Measurements from ENCODE around the gene CPNE5. TPM values are rescaled to one million over a fixed set of nuclear protein-coding genes. Genes with fewer than 3 reads are reported as not detected.

The CPNE5 gene
- total and polyA plus RNA-seq, 4 donors, result 0.93 to 5.2 (median 3.8) TPM

DNA sequence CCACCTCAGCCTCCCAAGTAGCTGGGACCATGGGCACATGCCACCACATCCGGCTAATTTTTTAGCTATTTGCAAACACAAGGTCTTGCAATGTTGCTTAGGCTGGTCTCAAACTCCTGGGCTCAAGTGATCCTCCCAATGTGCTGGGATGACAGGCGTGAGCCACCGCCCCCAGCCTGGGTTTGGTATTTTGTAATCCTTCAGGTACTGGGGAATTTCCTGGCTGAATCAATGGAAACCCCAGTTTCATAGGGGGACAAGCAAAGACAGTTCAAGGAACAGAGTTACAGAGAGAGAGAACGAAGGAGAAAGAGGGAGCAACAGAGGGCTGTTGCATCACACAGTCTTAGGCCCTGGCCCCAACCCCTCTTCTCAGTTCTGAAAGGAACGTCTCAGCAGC is 105.9 kb downstream of the CPNE5 start:
- Histone ChIP-seq H3K4me3 (no peak overlapping the region), H3K27ac (ENCODE audit: low read depth in 1 of 2, low read length in 1 of 2) (no peak overlapping the region), H3K27me3 (ENCODE audit: control insufficient read depth in 3 of 3, insufficient read depth in 3 of 3, low read length in 2 of 3) (no peaks in the 10 kb centered on the region), H3K9ac (ENCODE audit: insufficient read depth in 1 of 2, low read length in 2 of 2) (no peak overlapping the region), H3K36me3 (ENCODE audit: control insufficient read depth in 4 of 4, insufficient read depth in 4 of 4, low read length in 4 of 4) (peaks cover 0 to 2% (median 0%) of the 10 kb centered on the region in 4 donors), H3K4me1 (ENCODE audit: control insufficient read depth in 5 of 5, insufficient read depth in 5 of 5, low read length in 5 of 5) (peaks cover 0 to 17% (median 7%) of the 10 kb centered on the region in 5 donors), H3K9me3 (ENCODE audit: control insufficient read depth in 4 of 4, insufficient read depth in 3 of 4, low read length in 3 of 4) (no peaks in the 10 kb centered on the region)
- WGBS, 2 donors, result 80 to 89% methylated on average over 5 of the region's 5 CpGs
- no peak for ATAC-seq (ENCODE audit: insufficient read depth, low FRiP score)
- TF ChIP-seq, protein P1, sequence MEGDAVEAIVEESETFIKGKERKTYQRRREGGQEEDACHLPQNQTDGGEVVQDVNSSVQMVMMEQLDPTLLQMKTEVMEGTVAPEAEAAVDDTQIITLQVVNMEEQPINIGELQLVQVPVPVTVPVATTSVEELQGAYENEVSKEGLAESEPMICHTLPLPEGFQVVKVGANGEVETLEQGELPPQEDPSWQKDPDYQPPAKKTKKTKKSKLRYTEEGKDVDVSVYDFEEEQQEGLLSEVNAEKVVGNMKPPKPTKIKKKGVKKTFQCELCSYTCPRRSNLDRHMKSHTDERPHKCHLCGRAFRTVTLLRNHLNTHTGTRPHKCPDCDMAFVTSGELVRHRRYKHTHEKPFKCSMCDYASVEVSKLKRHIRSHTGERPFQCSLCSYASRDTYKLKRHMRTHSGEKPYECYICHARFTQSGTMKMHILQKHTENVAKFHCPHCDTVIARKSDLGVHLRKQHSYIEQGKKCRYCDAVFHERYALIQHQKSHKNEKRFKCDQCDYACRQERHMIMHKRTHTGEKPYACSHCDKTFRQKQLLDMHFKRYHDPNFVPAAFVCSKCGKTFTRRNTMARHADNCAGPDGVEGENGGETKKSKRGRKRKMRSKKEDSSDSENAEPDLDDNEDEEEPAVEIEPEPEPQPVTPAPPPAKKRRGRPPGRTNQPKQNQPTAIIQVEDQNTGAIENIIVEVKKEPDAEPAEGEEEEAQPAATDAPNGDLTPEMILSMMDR (IDR thresholded peaks at IDR 0.05; ENCODE audit: control extremely low read depth, extremely low read depth), result no peak
- DNase-seq, result no peak

DNA sequence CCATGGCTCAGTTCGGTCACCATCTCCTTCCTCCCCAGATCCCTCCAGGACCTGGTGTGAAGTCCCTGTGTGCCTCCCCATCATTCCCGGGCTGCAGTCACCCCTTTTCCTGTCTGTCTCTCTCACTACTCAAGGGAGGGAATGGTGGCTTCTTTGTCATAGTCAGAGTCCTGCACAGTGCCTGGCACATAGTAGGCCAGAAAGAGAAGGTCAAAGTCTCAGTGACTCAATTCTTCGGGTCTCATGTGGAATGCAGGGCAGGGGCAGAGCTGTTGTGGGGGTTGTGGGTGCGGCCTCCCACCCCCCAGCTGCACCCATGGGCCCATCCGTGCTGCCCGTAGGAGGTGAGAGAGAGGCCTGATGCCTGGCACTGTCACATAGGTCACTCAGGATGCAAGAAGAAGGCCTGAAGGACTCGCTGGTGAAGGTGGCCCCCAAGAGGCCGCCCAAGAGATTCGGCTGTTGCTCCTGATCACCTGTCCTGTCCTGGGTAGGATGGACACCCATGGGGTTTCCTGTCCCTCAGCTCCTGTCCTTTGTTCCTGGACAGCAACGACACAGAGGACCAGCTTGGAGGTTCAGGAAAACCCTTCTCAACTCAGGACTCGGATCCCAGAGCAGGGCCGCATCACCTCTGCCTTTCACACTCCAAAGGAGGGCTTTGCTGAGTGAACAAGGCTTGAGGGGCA is 107.5 kb downstream of the CPNE5 start:
- Histone ChIP-seq H3K27ac (ENCODE audit: low read depth in 1 of 2, low read length in 1 of 2) (no peak overlapping the region), H3K27me3 (ENCODE audit: control insufficient read depth in 3 of 3, insufficient read depth in 3 of 3, low read length in 2 of 3) (no peaks in the 10 kb centered on the region), H3K9me3 (ENCODE audit: control insufficient read depth in 4 of 4, insufficient read depth in 3 of 4, low read length in 3 of 4) (no peaks in the 10 kb centered on the region), H3K4me1 (ENCODE audit: control insufficient read depth in 5 of 5, insufficient read depth in 5 of 5, low read length in 5 of 5) (peaks cover 0 to 17% (median 7%) of the 10 kb centered on the region in 5 donors), H3K36me3 (ENCODE audit: control insufficient read depth in 4 of 4, insufficient read depth in 4 of 4, low read length in 4 of 4) (peaks cover 0 to 2% (median 0%) of the 10 kb centered on the region in 4 donors), H3K4me3 (no peak overlapping the region), H3K9ac (ENCODE audit: insufficient read depth in 1 of 2, low read length in 2 of 2) (no peak overlapping the region)
- 92 to 96% methylated on average over 12 of the region's 12 CpGs for WGBS, 2 donors
- TF ChIP-seq, protein P1 (IDR thresholded peaks at IDR 0.05; ENCODE audit: control extremely low read depth, extremely low read depth), result no peak
- DNase-seq, result no peak
- ATAC-seq (ENCODE audit: insufficient read depth, low FRiP score), result no peak

DNA sequence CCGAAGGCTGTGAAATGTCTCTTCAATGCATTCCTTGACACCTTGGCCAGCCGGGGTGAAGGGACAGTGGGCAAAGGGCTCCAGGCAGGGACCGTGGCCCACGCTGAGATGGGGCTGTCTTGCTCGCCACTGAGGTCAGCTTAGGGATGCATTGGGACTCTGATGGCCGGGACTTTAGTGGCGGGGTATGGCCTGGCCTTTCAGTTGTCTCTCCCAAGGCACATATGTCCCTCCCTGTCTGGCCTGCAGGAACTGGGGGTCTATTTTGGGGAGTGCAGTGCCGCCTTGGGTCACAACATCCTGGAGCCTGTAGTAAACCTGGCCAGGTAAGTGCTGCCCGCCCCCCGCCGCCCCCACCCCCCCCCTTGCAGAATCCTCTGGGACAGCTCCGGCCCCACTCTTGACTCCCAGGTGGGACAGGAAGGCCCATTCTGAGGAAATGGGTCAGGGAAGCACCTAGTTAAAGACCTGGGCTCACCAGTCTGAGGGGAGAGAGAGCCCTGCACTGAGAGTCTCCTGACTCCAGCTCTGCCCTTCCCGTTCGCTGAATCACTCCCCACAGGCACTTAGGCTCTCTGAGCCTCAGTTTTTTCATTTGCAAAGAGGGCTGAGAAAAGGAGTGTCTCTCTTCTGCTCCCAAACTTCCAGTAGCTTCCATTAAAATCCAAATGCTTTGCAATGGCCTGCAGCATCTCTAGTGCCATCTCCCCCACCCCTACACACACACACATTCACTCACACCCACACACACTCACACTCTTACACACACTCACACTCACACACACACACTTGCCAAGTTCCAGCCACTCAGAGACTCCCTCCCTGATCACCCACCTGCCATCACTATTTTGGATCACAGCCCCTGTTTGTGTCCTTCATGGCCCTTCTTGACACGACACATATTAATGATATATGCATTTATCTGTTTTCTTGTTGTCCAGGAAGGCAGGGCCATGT is 108.5 kb downstream of the CPNE5 start:
- peaks cover 0 to 12% (median 7%) of the 10 kb centered on the region in 5 donors for H3K4me1 ChIP-seq (ENCODE audit: control insufficient read depth in 5 of 5, insufficient read depth in 5 of 5, low read length in 5 of 5)
- no peak for ATAC-seq (ENCODE audit: insufficient read depth, low FRiP score)
- H3K27ac ChIP-seq (ENCODE audit: low read depth in 1 of 2, low read length in 1 of 2), result no peak overlapping the region
- no peaks in the 10 kb centered on the region for H3K27me3 ChIP-seq (ENCODE audit: control insufficient read depth in 3 of 3, insufficient read depth in 3 of 3, low read length in 2 of 3)
- WGBS, 2 donors, result 93% methylated on average over 15 of the region's 15 CpGs
- H3K36me3 ChIP-seq (ENCODE audit: control insufficient read depth in 4 of 4, insufficient read depth in 4 of 4, low read length in 4 of 4), result peaks cover 0 to 2% (median 0%) of the 10 kb centered on the region in 4 donors
- no peak overlapping the region for H3K9ac ChIP-seq (ENCODE audit: insufficient read depth in 1 of 2, low read length in 2 of 2)
- no peak overlapping the region for H3K4me3 ChIP-seq
- H3K9me3 ChIP-seq (ENCODE audit: control insufficient read depth in 4 of 4, insufficient read depth in 3 of 4, low read length in 3 of 4), result no peaks in the 10 kb centered on the region
- TF ChIP-seq, protein P1 (IDR thresholded peaks at IDR 0.05; ENCODE audit: control extremely low read depth, extremely low read depth), result no peak
- no peak for DNase-seq

All from lung (tissue), 12 donors.